ENCODE results near the gene MBTPS1.

DNA sequence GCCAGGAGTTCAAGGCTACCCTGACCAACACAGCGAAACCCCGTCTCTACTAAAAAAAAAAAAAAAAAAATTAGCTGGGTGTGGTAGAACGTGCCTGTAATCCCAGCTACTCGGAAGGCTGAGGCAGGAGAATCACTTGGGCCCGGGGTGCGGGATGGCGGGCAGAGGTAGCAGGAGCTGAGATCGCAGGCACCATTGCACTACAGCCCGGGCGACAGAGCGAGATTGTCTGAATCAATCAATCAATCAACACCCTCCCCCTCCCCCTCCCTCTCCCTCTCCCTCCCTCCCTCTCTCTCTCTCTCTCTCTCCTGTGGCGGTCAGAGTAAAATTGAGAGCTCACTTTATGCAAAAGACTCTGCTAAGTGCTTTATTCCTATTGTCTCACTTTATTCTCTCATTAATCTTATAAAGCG lies 27.1 kb upstream of the MBTPS1 start:
- TF ChIP-seq, protein P1, sequence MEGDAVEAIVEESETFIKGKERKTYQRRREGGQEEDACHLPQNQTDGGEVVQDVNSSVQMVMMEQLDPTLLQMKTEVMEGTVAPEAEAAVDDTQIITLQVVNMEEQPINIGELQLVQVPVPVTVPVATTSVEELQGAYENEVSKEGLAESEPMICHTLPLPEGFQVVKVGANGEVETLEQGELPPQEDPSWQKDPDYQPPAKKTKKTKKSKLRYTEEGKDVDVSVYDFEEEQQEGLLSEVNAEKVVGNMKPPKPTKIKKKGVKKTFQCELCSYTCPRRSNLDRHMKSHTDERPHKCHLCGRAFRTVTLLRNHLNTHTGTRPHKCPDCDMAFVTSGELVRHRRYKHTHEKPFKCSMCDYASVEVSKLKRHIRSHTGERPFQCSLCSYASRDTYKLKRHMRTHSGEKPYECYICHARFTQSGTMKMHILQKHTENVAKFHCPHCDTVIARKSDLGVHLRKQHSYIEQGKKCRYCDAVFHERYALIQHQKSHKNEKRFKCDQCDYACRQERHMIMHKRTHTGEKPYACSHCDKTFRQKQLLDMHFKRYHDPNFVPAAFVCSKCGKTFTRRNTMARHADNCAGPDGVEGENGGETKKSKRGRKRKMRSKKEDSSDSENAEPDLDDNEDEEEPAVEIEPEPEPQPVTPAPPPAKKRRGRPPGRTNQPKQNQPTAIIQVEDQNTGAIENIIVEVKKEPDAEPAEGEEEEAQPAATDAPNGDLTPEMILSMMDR (IDR thresholded peaks at IDR 0.05), result no peak
- TF ChIP-seq TCF7 (CRISPR knock-in tag; IDR thresholded peaks at IDR 0.05; ENCODE audit: low read depth), result no peak
- no peak for TF ChIP-seq NFE2L1 (CRISPR knock-in tag; IDR thresholded peaks at IDR 0.05)
- no peak for TF ChIP-seq JUN (CRISPR knock-in tag; IDR thresholded peaks at IDR 0.05)
- TF ChIP-seq, protein P2, sequence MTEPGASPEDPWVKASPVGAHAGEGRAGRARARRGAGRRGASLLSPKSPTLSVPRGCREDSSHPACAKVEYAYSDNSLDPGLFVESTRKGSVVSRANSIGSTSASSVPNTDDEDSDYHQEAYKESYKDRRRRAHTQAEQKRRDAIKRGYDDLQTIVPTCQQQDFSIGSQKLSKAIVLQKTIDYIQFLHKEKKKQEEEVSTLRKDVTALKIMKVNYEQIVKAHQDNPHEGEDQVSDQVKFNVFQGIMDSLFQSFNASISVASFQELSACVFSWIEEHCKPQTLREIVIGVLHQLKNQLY (CRISPR knock-in tag; IDR thresholded peaks at IDR 0.05), result no peak
- TF ChIP-seq, protein P3, sequence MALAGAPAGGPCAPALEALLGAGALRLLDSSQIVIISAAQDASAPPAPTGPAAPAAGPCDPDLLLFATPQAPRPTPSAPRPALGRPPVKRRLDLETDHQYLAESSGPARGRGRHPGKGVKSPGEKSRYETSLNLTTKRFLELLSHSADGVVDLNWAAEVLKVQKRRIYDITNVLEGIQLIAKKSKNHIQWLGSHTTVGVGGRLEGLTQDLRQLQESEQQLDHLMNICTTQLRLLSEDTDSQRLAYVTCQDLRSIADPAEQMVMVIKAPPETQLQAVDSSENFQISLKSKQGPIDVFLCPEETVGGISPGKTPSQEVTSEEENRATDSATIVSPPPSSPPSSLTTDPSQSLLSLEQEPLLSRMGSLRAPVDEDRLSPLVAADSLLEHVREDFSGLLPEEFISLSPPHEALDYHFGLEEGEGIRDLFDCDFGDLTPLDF (CRISPR knock-in tag; IDR thresholded peaks at IDR 0.05), result no peak
- no peak for TF ChIP-seq NR3C1 (CRISPR knock-in tag; conservative IDR thresholded peaks at IDR 0.05; ENCODE audit: low read depth)
- TF ChIP-seq CREB1 (CRISPR knock-in tag; IDR thresholded peaks at IDR 0.05), result no peak
- TF ChIP-seq, protein P4, sequence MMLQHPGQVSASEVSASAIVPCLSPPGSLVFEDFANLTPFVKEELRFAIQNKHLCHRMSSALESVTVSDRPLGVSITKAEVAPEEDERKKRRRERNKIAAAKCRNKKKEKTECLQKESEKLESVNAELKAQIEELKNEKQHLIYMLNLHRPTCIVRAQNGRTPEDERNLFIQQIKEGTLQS (CRISPR knock-in tag; conservative IDR thresholded peaks at IDR 0.05), result no peak
- TF ChIP-seq, protein P5, sequence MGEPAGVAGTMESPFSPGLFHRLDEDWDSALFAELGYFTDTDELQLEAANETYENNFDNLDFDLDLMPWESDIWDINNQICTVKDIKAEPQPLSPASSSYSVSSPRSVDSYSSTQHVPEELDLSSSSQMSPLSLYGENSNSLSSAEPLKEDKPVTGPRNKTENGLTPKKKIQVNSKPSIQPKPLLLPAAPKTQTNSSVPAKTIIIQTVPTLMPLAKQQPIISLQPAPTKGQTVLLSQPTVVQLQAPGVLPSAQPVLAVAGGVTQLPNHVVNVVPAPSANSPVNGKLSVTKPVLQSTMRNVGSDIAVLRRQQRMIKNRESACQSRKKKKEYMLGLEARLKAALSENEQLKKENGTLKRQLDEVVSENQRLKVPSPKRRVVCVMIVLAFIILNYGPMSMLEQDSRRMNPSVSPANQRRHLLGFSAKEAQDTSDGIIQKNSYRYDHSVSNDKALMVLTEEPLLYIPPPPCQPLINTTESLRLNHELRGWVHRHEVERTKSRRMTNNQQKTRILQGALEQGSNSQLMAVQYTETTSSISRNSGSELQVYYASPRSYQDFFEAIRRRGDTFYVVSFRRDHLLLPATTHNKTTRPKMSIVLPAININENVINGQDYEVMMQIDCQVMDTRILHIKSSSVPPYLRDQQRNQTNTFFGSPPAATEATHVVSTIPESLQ (CRISPR knock-in tag; IDR thresholded peaks at IDR 0.05), result no peak
- no peak for TF ChIP-seq PRRX2 (CRISPR knock-in tag; IDR thresholded peaks at IDR 0.05)
- TF ChIP-seq, protein P6, sequence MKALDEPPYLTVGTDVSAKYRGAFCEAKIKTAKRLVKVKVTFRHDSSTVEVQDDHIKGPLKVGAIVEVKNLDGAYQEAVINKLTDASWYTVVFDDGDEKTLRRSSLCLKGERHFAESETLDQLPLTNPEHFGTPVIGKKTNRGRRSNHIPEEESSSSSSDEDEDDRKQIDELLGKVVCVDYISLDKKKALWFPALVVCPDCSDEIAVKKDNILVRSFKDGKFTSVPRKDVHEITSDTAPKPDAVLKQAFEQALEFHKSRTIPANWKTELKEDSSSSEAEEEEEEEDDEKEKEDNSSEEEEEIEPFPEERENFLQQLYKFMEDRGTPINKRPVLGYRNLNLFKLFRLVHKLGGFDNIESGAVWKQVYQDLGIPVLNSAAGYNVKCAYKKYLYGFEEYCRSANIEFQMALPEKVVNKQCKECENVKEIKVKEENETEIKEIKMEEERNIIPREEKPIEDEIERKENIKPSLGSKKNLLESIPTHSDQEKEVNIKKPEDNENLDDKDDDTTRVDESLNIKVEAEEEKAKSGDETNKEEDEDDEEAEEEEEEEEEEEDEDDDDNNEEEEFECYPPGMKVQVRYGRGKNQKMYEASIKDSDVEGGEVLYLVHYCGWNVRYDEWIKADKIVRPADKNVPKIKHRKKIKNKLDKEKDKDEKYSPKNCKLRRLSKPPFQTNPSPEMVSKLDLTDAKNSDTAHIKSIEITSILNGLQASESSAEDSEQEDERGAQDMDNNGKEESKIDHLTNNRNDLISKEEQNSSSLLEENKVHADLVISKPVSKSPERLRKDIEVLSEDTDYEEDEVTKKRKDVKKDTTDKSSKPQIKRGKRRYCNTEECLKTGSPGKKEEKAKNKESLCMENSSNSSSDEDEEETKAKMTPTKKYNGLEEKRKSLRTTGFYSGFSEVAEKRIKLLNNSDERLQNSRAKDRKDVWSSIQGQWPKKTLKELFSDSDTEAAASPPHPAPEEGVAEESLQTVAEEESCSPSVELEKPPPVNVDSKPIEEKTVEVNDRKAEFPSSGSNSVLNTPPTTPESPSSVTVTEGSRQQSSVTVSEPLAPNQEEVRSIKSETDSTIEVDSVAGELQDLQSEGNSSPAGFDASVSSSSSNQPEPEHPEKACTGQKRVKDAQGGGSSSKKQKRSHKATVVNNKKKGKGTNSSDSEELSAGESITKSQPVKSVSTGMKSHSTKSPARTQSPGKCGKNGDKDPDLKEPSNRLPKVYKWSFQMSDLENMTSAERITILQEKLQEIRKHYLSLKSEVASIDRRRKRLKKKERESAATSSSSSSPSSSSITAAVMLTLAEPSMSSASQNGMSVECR (CRISPR knock-in tag; IDR thresholded peaks at IDR 0.05; ENCODE audit: borderline replicate concordance), result no peak
- TF ChIP-seq ELF4 (CRISPR knock-in tag; IDR thresholded peaks at IDR 0.05; ENCODE audit: low read depth), result no peak
- TF ChIP-seq, protein P7, sequence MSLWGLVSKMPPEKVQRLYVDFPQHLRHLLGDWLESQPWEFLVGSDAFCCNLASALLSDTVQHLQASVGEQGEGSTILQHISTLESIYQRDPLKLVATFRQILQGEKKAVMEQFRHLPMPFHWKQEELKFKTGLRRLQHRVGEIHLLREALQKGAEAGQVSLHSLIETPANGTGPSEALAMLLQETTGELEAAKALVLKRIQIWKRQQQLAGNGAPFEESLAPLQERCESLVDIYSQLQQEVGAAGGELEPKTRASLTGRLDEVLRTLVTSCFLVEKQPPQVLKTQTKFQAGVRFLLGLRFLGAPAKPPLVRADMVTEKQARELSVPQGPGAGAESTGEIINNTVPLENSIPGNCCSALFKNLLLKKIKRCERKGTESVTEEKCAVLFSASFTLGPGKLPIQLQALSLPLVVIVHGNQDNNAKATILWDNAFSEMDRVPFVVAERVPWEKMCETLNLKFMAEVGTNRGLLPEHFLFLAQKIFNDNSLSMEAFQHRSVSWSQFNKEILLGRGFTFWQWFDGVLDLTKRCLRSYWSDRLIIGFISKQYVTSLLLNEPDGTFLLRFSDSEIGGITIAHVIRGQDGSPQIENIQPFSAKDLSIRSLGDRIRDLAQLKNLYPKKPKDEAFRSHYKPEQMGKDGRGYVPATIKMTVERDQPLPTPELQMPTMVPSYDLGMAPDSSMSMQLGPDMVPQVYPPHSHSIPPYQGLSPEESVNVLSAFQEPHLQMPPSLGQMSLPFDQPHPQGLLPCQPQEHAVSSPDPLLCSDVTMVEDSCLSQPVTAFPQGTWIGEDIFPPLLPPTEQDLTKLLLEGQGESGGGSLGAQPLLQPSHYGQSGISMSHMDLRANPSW (CRISPR knock-in tag; conservative IDR thresholded peaks at IDR 0.05; ENCODE audit: low read depth), result no peak
